Psoas muscle (tissue), 8 donors: ENCODE data around the gene SALL3. TPM values are rescaled to one million over a fixed set of nuclear protein-coding genes. Genes with fewer than 3 reads are reported as not detected.

Experiments
- ATAC-seq, 4 donors: fragments of 200-7000 bp; cut with Tn5 transposase; one replicate each; pipeline ENCODE4 v1.9.1; 2020; ENCODE audit warnings: moderate library complexity in 3 of 4, mild to moderate bottlenecking in 2 of 4
- DNase-seq, 2 donors: peaks; one replicate each; pipeline ENCODE4 v3.0.0-alpha.2; 2020
- H3K27ac ChIP-seq: fragments of 200-600 bp; one replicate; pipeline ENCODE4 v1.8.0; 2022
- H3K27me3 ChIP-seq, 3 donors: fragments of 200-600 bp in 1 of 3; one replicate each; pipeline versions ENCODE4 v1.6.1 to v1.8.0; 2013 to 2022; ENCODE audit warnings: low read length in 2 of 3, mild to moderate bottlenecking in 2 of 3, moderate library complexity in 1 of 3; ENCODE audit not compliant: insufficient read depth in 3 of 3
- H3K36me3 ChIP-seq, 2 donors: fragments of 200-600 bp in 1 of 2; one replicate each; pipeline versions ENCODE4 v1.6.1 to v1.8.0; 2013 to 2022; ENCODE audit warnings: low read depth in 1 of 2, mild to moderate bottlenecking in 1 of 2, moderate library complexity in 1 of 2; ENCODE audit not compliant: insufficient read depth in 1 of 2
- H3K4me1 ChIP-seq: fragments of 200-600 bp; one replicate; pipeline ENCODE4 v1.8.0; 2022
- H3K4me3 ChIP-seq: fragments of 200-600 bp; one replicate; pipeline ENCODE4 v1.8.0; 2022; ENCODE audit warnings: mild to moderate bottlenecking
- H3K9me3 ChIP-seq: fragments of 200-600 bp; one replicate; pipeline ENCODE4 v1.8.0; 2022
- WGBS, 3 donors: extraction: QIAGEN DNeasy Blood & Tissue Kit; methylation state at CpG; one replicate each; pipeline versions ENCODE4 v1.1.6 to v1.1.7; 2013; 5-methylcytosine and 5-hydroxymethylcytosine counted together
- intact Hi-C, 2 donors: fragments of 100-400 bp; cut with DNase I; formaldehyde crosslinking; loops; one replicate each; pipeline versions ENCODE4 v1.11.0 to v1.14.2; 2022
- polyA plus RNA-seq, 3 donors: library from polyadenylated mRNA; stranded (reverse); fragments of 200-250 nt; gene quantifications; one replicate each; pipeline ENCODE4 v1.2.3, GENCODE V29; 2013
- total RNA-seq, 4 donors: library from RNA; stranded (reverse); fragmentation: NEBNext Ultra II Directional in 2 of 4; extraction: Animal tissue kit (Norgen Biotek cat#: 25700) in 2 of 4; gene quantifications; one replicate each; pipeline versions ENCODE4 v1.2.1 to v1.2.4, GENCODE V29; 2021 to 2023
- TF ChIP-seq, protein P1 (sequence below): fragments of 200-600 bp; IDR thresholded peaks from one replicate; pipeline ENCODE4 v1.8.0; 2022; ENCODE audit warnings: antibody characterized with exemption
- donor health status: healthy with polysubstance abuse.
- donor health status: DM: no; HTN: no; CAD: no; lungs with moderate emphysema.
- donor health status: Bipolar disorder and iron deficiency.
- donor health status: healthy.
- donor health status: DM: yes; HTN: yes; CAD: no.
- donor health status: DM: no; HTN: no; CAD: no.
- donor health status: DM: no; HTN: no; CAD: no.
- donor health status: DM: yes; HTN: yes; CAD: no.

SALL3 gene
- total and polyA plus RNA-seq, 7 donors = 0.01 to 0.32 TPM; not detected in 5

DNA sequence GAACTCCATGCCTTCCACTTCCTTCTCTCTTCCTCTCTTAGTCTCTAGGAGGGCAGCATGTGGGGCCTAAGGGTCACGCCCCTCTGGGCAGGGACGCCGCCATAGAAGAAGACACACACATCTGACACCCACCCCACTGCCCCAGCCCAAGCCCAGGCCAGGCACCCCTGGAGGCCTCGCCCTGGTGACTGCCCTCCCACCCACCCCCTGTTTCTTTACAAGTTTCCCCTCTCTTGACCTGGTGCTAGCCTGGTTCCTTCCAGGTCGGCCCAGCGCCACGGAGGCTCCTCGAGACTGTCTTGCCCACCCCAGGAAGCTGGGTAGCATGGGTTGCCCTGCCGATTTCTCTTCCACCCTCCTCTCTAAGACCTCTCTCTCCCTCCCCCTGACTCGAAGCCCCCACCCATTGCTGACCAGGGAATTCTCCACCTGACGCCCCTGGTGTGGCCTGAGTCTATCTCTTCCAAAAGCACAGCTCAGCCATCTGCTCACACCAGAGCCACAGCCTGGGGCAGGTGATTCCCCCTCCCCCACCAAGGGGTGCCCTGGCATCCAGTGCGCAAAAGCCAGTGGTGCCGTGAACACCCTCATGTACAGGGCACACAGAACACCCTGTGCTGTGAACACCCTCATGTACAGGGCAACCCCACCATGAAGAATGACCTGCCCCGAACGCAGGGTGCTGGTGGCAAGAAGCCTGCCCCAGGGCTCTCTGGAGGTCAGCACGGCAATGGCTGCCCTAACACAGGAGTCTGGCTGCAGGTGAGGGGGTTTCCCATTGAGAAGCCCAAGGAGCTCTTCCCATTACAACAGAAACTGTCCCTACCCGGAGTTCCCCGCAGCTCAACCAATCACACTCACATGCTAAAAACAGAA is 13.5 kb upstream of the SALL3 start:
- 71 to 76% (median 73%) methylated on average over 18 of the region's 18 CpGs for WGBS, 3 donors
- DNase-seq = no peak
- H3K27ac ChIP-seq = no peak overlapping the region
- no peaks in the 10 kb centered on the region for H3K9me3 ChIP-seq
- ATAC-seq = no peak
- no peaks in the 10 kb centered on the region for H3K4me1 ChIP-seq
- H3K36me3 ChIP-seq = no peaks in the 10 kb centered on the region
- TF ChIP-seq, protein P1, sequence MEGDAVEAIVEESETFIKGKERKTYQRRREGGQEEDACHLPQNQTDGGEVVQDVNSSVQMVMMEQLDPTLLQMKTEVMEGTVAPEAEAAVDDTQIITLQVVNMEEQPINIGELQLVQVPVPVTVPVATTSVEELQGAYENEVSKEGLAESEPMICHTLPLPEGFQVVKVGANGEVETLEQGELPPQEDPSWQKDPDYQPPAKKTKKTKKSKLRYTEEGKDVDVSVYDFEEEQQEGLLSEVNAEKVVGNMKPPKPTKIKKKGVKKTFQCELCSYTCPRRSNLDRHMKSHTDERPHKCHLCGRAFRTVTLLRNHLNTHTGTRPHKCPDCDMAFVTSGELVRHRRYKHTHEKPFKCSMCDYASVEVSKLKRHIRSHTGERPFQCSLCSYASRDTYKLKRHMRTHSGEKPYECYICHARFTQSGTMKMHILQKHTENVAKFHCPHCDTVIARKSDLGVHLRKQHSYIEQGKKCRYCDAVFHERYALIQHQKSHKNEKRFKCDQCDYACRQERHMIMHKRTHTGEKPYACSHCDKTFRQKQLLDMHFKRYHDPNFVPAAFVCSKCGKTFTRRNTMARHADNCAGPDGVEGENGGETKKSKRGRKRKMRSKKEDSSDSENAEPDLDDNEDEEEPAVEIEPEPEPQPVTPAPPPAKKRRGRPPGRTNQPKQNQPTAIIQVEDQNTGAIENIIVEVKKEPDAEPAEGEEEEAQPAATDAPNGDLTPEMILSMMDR = no peak
- no peak overlapping the region for H3K4me3 ChIP-seq
- peaks cover 0 to 41% (median 0%) of the 10 kb centered on the region in 3 donors for H3K27me3 ChIP-seq
- intact Hi-C loops = no loop called here

DNA sequence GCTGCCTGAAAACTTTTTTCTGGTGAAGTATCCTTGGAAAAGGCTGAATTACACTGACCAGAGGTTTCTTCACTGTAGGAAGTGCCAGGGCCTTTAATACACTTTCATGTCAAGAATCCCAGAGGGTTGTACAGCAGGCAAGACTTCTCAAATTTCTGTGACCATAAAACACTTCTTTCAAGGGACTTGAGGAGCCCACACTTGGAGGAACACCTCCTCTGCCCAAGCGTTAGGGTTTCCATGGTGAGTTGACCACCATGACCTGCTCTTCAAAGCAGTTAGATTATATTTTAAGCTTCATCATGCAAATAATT is 12.9 kb upstream of the SALL3 start:
- no peaks in the 10 kb centered on the region for H3K4me1 ChIP-seq
- no peaks in the 10 kb centered on the region for H3K9me3 ChIP-seq
- no peak overlapping the region for H3K4me3 ChIP-seq
- peaks cover 0 to 46% (median 3%) of the 10 kb centered on the region in 3 donors for H3K27me3 ChIP-seq
- H3K27ac ChIP-seq = no peak overlapping the region
- TF ChIP-seq, protein P1 = no peak
- no peaks in the 10 kb centered on the region for H3K36me3 ChIP-seq
- WGBS, 3 donors = 23 to 31% (median 25%) methylated on average over 1 of the region's 1 CpG
- no peak for ATAC-seq
- DNase-seq = no peak
- intact Hi-C loops = no loop called here

DNA sequence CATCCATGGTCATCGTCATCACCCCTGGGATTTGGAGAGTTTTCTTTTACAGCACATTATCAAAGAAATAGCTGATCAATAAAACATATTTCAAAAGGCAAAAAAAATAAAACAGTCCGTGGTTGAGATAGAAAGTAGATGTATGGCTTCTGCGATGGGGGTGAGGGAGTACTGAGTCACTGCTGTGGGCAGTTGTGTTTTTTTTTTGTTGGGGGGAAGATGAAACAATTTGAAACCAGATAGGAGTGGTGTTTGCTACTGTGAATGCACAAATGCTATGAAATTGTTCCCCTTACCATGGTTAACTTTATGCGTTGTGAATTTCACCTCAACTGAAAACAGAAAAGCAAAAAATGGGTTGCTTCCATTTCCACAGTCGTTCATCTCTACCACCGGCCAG is 11.9 kb upstream of the SALL3 start:
- no peak for DNase-seq
- intact Hi-C loops = no loop called here
- Histone ChIP-seq H3K27ac (no peak overlapping the region), H3K36me3 (no peaks in the 10 kb centered on the region), H3K4me3 (no peak overlapping the region), H3K4me1 (no peaks in the 10 kb centered on the region), H3K9me3 (no peaks in the 10 kb centered on the region), H3K27me3 (peaks cover 0 to 54% (median 5%) of the 10 kb centered on the region in 3 donors)
- 68 to 78% (median 77%) methylated on average over 6 of the region's 6 CpGs for WGBS, 3 donors
- TF ChIP-seq, protein P1 = no peak
- ATAC-seq = no peak

DNA sequence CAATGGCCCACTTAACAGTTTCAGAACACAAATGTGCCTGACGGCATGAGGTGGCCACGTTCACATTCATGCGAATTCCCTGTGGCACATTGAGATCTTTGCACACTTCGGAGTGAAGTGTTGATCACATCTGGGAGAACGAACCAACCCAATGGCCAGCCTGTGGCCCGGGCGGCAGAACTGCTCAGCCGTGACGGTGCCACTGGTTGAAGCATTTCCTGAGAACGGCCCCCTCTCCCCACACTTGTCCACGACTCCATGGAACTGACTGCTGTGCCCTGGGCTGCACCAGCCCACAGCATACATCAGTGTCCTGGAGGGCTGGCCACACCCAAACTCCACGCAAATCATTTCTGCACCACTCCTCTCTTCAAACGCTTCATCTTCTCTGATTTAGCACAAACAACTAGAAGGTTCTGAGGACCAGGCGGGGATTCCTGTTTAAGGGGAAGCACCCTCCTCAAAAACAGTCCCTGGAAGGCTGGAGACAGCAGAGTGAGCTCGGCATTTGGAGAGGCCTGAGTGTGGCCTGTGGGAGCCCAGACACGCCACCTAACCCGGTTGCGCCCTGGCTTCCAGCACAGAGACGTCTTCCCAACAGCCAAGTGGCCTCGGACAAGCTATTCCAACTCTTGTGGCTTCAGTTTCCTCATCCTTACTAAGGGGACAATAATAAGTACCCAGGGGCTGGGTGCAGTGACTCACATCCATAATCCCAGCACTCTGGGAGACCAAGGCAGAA is 9.9 kb upstream of the SALL3 start:
- H3K36me3 ChIP-seq = no peaks in the 10 kb centered on the region
- peaks cover 6% of the 10 kb centered on the region for H3K4me1 ChIP-seq
- intact Hi-C loops = no loop called here
- peaks cover 2 to 75% (median 20%) of the 10 kb centered on the region in 3 donors for H3K27me3 ChIP-seq
- no peak overlapping the region for H3K4me3 ChIP-seq
- H3K9me3 ChIP-seq = no peaks in the 10 kb centered on the region
- TF ChIP-seq, protein P1 = no peak
- 81 to 85% (median 84%) methylated on average over 20 of the region's 20 CpGs for WGBS, 3 donors
- DNase-seq (no peak), ATAC-seq (no peak)
- H3K27ac ChIP-seq = no peak overlapping the region
